GM06990 (cell line): Measurements from ENCODE around the gene NAGS.
A peak's percentile ranks its signal among the peaks of the same experiment; 100 is the strongest.

ENCODE experiments used
- DNase-seq: peaks from one replicate; pipeline ENCODE4 v3.0.0-alpha.2; 2011; ENCODE audit not compliant: insufficient read length; ENCODE audit errors: extremely low read depth
- H3K27me3 ChIP-seq: replicated peaks from 2 replicates; pipeline ENCODE4 v1.6.0; 2011; ENCODE audit warnings: low read length; ENCODE audit not compliant: control insufficient read depth, insufficient read depth
- H3K36me3 ChIP-seq: 2 replicates; pipeline ENCODE4 v1.5.1; 2011; ENCODE audit warnings: low read length; ENCODE audit not compliant: control insufficient read depth, insufficient read depth
- H3K4me3 ChIP-seq: replicated peaks from 2 replicates; pipeline ENCODE4 v1.5.1; 2011; ENCODE audit warnings: low read depth, mild to moderate bottlenecking, control low read depth, low read length
- TF ChIP-seq, protein P1 (sequence below): IDR thresholded peaks from 2 replicates; pipeline ENCODE4 v1.5.1; 2011; ENCODE audit warnings: low read length, control low read depth, mild to moderate bottlenecking, inconsistent platforms; ENCODE audit not compliant: insufficient read depth, poor library complexity, severe bottlenecking

NAGS gene

DNA sequence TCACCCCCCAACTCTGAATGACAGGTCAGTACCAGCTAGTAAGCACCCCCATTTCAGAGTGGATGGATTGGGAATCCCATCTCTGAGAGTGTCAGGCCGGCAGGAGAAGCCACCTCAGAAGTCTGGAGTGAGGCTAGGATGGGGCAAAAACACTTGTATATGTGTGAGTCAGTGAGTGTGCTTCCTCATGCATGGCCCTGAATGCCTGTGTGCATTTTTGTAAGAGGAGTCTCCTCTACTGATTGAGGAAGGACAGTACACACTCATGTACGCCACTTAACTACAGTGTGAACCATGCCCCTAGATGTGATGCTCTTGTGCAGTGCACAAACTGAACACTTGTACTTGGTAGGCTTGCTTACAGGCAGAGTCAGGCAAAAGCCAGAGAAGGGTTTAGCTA, 22.3 kb upstream of the NAGS start:
- no peak for DNase-seq
- TF ChIP-seq, protein P1, sequence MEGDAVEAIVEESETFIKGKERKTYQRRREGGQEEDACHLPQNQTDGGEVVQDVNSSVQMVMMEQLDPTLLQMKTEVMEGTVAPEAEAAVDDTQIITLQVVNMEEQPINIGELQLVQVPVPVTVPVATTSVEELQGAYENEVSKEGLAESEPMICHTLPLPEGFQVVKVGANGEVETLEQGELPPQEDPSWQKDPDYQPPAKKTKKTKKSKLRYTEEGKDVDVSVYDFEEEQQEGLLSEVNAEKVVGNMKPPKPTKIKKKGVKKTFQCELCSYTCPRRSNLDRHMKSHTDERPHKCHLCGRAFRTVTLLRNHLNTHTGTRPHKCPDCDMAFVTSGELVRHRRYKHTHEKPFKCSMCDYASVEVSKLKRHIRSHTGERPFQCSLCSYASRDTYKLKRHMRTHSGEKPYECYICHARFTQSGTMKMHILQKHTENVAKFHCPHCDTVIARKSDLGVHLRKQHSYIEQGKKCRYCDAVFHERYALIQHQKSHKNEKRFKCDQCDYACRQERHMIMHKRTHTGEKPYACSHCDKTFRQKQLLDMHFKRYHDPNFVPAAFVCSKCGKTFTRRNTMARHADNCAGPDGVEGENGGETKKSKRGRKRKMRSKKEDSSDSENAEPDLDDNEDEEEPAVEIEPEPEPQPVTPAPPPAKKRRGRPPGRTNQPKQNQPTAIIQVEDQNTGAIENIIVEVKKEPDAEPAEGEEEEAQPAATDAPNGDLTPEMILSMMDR, result no peak
- Histone ChIP-seq H3K27me3 (peaks cover 6% of the 10 kb centered on the region), H3K36me3 (no peaks in the 10 kb centered on the region), H3K4me3 (no peak overlapping the region)

DNA sequence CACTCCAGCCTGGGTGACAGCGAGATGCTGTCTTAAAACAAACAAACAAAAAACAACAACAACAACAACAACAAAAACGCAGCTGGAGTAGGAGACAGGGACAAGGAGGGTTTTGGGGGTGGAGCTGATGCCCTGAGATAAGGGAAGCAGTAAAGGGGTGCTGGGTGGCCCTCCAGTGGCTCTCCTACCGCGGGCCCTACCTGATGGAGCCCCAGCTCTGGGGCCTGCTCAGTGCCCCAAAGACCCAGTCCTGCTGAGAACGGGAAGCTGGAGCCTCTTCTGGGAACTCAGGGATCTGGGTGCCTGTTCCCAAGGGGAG, 21.3 kb upstream of the NAGS start:
- peaks cover 6% of the 10 kb centered on the region for H3K27me3 ChIP-seq
- TF ChIP-seq, protein P1, result no peak
- DNase-seq, result no peak
- no peak overlapping the region for H3K4me3 ChIP-seq
- H3K36me3 ChIP-seq, result no peaks in the 10 kb centered on the region

DNA sequence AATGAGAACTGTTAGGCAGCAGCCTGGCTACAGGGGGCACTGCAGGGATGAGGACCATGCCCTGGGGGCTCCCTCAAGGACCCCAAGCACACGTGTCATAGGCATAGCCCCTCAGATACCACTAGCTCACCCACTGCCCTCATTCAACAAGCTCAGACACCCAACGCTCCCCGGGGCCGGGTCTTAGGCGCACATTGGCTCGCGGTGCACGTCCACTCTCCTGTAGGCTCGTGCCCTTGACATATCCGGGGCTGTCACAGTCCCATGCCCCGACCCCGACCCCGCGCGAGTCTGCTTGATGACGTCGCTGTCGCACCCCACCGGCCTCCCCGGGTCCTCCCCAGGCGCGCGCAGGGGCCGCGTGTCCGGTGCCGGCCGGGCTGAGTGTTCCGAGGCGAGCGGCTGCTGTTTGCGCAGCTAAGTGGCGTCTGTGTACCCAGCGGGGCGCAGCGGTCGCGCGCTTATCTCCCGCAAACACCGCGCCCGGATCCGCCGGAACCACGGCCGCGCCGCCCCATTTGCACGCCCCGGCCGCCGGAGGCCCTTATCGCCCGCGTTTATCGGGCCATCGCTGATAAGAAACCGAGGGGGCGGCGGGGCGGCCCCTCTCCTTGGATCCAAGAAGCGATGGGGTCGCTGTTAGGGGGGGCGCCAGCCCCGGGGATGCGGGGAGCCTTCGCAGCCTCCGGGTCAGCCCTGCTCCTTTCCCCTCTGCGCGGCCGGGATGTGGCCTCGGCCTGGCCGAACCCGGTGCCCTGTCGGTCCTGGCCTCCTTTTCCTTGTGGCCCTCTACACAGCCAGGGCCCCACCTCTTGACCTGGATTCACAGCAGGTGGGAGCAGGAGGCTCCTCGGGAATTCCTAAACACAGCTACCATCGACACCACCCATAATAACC, 20.7 kb upstream of the NAGS start:
- TF ChIP-seq, protein P1, result peak; percentile 17
- peaks cover 6% of the 10 kb centered on the region for H3K27me3 ChIP-seq
- no peak overlapping the region for H3K4me3 ChIP-seq
- no peaks in the 10 kb centered on the region for H3K36me3 ChIP-seq
- DNase-seq, result no peak

DNA sequence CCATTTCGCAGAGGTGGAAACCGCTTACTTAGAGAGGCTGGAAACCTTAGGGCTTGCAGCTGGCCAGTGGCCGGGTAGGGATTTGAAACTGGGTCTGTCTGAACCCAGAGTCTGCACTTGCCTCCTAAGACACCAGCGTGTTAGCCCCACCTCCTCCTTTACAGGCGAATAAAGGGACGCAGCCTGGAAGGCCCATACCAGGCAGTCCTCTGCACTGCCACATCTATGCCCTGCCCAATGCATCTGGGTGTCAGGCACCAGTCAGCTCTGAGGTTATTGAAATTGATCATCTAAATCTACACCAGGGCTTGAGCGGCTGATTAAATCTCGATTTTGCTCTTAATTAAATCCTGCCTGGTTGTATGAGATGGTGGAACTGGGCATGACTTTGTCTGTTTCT, 19.9 kb upstream of the NAGS start:
- Histone ChIP-seq H3K36me3 (no peaks in the 10 kb centered on the region), H3K4me3 (no peak overlapping the region), H3K27me3 (peaks cover 6% of the 10 kb centered on the region)
- no peak for DNase-seq
- TF ChIP-seq, protein P1, result no peak

DNA sequence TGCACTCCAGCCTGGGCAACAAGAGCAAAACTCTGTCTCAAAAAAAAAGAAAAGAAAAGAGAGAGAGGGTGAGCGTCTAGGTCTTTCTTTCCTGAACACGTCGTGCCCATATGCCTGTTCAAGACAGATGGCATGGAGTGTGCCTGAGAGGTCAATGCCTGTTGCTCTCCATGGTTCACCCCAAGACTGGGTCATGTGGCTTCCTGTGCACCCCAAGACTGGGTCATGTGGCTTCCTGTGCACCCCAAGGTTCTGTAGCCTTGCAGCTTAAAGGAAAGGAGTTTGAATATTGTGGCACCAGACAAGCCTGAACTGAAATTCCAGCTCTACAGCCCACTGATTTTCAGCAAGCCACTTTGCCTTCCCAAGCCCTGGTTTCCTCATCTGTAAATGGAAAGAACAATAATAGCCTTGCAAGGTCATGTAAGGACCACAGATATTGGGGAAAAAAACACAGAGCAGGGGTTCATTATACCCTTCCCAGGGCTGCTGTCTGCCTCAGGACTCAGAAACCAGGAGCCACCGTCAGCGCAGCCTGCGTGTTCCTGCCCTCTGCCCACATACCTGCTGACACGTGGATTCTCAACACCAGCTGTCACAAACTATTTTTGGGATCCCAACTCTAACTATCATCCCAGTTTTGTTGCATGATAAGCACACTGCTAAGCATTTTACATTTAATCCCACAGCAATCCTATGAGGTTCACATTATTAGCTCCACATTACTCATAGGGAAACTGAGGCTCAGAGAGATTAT, 18.0 kb upstream of the NAGS start:
- no peaks in the 10 kb centered on the region for H3K36me3 ChIP-seq
- H3K27me3 ChIP-seq, result peaks cover 6% of the 10 kb centered on the region
- no peak for DNase-seq
- no peak overlapping the region for H3K4me3 ChIP-seq
- TF ChIP-seq, protein P1, result no peak
